WI38 (cell line): ENCODE results near the gene PSPN.

ENCODE experiments used
- H3K4me3 ChIP-seq: 2 replicates; pipeline ENCODE4 v1.5.1; 2011; ENCODE audit warnings: low read depth, mild to moderate bottlenecking, control low read depth, low read length
- TF ChIP-seq, protein P1 (sequence below): IDR thresholded peaks from 2 replicates; pipeline ENCODE4 v1.5.1; 2012; ENCODE audit warnings: low read depth, mild to moderate bottlenecking, control low read depth, low read length

PSPN gene

DNA sequence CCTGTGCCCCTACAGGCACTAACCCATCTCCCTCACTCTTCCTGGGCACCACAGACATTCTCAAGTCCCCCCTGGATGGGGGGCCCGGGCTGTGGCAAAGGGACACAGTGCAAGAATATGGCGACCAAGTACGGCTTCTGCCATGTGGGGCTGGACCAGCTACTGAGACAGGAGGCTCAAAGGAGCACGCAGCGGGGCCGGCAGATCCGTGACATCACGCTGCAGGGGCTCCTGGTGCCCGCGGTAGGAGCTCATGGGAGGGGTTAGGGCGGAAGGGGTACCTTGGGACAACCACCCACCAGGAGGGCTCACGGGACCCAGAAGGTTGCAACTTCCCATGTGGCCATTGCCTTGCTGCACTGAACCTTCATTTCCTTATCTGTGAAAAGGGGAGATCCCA is 20.6 kb upstream of the PSPN start:
- TF ChIP-seq, protein P1, sequence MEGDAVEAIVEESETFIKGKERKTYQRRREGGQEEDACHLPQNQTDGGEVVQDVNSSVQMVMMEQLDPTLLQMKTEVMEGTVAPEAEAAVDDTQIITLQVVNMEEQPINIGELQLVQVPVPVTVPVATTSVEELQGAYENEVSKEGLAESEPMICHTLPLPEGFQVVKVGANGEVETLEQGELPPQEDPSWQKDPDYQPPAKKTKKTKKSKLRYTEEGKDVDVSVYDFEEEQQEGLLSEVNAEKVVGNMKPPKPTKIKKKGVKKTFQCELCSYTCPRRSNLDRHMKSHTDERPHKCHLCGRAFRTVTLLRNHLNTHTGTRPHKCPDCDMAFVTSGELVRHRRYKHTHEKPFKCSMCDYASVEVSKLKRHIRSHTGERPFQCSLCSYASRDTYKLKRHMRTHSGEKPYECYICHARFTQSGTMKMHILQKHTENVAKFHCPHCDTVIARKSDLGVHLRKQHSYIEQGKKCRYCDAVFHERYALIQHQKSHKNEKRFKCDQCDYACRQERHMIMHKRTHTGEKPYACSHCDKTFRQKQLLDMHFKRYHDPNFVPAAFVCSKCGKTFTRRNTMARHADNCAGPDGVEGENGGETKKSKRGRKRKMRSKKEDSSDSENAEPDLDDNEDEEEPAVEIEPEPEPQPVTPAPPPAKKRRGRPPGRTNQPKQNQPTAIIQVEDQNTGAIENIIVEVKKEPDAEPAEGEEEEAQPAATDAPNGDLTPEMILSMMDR, result no peak
- H3K4me3 ChIP-seq, result no peak overlapping the region

DNA sequence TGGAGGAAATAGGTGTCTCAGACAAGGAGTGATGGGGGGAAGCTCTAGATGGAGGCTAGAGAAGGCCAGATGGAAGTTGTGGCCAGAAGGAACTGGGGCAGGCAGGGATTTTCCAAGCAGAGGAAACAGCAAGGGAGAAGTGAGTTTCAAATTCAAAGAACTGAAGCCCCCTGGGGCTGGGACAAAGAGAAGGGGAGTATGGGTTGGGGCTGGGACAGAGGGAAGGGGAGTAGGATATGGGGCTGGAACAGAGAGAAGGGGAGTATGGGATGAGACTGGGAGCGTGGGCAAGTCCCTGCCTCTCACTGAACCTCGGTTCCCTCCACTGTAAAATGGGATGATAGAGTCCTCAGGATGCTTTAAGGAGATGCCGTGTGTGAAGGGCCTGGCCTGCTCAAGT is 19.1 kb upstream of the PSPN start:
- TF ChIP-seq, protein P1, result no peak
- H3K4me3 ChIP-seq, result no peak overlapping the region

DNA sequence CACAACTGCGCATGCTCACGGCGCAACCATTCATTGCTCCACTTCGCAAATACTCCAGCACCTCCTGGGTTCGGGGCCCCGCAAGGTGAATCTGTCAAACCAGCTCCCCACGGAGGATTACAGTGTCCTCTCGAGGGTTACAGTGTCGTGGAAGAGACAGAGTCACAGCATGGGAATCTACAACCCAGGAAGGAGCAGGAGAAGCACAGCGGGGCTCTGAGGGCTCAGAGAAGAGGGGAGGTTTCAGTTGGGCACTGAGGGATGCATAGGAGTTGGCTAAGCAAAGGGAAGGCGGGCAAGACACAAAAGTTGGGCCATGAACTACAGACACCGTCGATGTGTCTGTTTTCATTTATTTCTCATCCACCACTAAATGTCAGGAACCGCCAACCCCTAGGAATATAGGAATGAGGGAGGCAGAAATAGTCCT is 18.3 kb upstream of the PSPN start:
- H3K4me3 ChIP-seq, result peak overlapping the region; percentile 93
- TF ChIP-seq, protein P1, result no peak

DNA sequence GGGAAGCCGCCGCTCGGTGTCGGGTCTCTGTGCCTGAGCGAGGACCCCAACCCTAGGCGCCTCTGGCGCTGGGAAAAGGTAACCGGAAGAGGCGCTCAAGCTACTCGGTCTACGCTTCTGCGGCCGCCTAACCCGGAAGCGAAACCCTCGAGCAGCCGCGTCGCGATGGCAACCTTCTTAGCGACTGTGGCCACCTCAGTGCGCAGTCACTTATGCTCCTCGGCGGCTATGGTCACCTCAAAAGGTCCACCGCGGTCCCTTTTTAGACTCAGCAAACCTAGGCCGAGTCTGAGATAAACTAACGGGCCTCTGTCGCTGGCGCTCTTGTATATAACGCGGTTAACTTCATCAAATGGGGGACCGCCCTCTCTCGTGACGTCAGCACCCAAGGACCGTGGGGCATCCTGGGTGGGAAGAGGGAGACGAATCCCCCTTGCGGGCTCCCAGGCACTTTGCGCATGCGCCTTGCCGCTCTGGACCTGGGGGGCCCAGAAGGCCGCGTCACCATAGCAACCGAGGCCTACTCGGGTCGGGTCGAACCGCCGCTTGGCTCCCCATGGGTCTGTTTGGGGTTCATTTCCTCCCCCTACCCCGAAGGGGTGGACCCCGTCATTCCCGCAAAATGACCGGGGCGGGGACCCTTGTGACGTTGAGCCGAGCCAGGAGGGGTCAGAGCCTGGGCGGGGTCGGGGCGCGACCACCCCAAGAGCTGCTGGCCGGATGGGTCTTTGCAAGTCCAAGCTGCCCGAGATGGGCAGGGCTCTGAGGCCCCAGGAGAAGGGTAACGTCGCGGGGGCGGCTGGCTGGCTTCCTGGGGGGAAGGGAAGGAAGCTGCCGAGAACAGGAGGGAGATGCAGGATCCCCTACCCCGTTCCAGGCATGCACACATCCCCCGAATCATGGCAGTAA is 17.6 kb upstream of the PSPN start, which contains the start of gene GTF2F1:
Gene GTF2F1 (minus strand): TSS at position 91 of the 909 bp plus-strand sequence. CDS start 169 bp downstream, outside the sequence.
- TF ChIP-seq, protein P1, result no peak
- peak within 1 kb of the TSS; percentile 93 for H3K4me3 ChIP-seq

DNA sequence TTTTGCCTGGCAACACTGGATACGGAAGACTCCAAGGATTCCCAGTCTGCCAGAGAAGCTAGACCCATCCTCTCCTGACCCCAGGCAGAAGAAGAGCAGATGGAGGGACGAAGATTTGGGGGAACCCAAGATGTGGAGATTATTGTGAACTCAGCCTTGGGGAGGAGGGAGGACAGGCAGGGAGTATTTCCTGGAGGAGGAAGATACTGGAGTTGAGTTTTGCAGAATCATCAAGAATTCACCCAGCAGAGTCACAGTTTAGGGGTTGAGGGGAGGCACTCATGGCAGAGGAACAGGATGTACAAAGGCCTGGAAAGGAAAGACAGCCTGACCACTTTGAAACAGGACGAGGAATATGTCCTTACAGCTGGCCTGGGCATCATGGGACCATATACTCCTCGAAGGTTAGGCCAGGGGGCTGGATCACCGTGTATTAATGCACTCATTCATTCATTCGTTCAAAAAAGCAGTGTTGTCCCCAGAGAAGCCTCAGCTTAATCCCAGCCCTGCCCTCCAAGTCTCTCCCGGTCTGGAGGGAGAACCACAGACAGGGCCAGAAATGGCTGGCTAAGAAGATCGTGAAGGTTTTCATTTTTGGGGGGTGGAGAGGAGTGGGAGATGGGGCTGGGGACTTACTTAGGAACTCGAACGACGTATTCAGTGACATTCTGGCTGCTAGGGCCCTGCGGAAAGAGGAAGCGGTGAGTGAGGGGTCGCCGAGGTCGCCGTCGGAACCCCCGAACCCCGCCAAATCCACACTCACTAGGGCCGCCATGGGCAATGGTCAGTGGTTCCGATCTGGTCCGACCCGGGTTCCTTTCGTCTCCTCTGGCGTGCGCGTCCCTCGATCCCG is 16.7 kb upstream of the PSPN start:
- TF ChIP-seq, protein P1, result no peak

DNA sequence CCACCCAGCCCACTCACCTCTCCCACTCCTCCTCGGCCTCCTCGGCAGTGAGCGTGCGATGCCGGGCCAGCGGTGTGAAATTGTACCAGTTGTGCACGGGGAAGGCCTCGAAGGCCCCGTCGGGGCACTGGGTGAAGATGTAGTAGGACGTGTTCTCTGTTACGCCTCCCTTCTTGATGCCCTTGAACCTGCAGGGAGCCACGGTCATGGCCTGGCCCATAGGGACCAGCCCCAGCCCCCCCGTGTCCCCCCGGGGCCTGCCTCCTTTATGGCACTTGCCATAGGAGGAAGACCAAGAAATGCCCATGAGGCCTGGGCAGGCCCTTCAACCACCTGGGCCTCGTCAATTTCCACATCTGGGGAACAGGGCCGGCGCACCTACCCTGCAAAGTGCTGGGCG is 11.6 kb upstream of the PSPN start:
- TF ChIP-seq, protein P1, result no peak
- H3K4me3 ChIP-seq, result no peak overlapping the region

More for the DNA sequence above, 16.7 kb upstream of the PSPN start:
- peak overlapping the region; percentile 93 for H3K4me3 ChIP-seq

DNA sequence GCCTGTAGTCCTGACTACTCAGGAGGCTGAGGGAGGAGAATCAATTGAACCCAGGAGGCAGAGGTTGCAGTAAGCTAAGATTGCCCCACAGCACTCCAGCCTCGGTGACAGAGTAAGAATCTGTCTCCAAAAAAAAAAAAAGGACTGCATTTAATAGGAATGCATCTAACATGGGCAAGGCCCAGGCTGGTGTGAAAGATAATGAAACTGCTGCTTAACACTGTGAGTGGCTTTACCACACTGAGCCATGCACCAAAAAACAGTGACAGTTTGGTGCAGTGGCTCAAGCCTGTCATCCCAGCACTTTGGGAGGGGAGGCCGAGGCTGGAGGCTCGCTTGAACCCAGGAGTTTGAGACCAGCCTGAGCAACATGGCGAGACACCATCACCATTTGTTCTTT is 8.6 kb upstream of the PSPN start:
- TF ChIP-seq, protein P1, result no peak
- no peak overlapping the region for H3K4me3 ChIP-seq
